ENCODE data around the gene IGFL4. TPM values are rescaled to one million over a fixed set of nuclear protein-coding genes. Genes with fewer than 3 reads are reported as not detected.

Gene IGFL4
- total RNA-seq, 4 donors from 2014 or later, result 1.4 to 10.6 (median 5.5) TPM

DNA sequence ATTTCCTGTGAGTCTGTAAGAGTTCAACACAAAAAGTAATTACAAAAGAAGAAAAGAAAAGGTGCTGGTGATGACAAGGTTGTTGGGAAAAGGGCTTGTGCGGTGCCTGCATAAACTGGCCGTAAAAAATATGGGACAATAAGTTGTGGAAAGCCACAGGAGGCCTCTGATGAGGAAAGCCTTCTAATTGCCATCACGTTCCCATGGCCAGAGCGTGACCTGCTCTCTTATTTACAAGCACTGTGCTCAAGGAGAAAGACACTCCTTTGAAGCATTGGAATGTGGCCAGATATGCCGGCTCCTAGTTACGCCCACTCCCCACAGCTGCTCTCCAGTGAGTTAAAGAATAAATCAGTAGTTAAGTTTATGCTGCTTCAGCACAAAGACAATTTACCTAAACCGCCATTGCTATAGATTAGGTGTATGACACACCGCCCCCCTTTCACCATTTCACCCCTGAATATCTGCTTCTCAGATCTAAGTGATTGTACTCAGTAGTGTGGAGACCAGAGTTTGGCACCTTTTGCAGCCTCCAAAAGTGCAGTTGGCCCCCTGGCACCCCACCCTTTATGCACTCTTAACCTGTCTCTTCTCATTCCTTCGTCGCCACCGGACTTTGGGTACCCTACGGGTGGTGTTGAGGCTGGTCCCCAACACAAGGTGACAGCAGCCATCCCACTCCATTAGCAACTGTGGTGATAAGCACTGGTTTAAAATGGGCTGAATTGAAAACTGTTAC lies 9.8 kb downstream of the IGFL4 start:
- Histone ChIP-seq H3K27me3 (peaks cover 11% of the 10 kb centered on the region), H3K4me3 (no peak overlapping the region), H3K9me3 (no peaks in the 10 kb centered on the region), H3K27ac (no peak overlapping the region), H3K36me3 (no peaks in the 10 kb centered on the region), H3K4me1 (peaks cover 3% of the 10 kb centered on the region)
- peak in 1 of 2 donors; percentile 35 for DNase-seq (ENCODE audit: low spot score in 2 of 2)
- TF ChIP-seq EP300 (IDR thresholded peaks at IDR 0.05) (no peak), POLR2AphosphoS5 (IDR thresholded peaks at IDR 0.05) (no peak), POLR2A (IDR thresholded peaks at IDR 0.05) (no peak)
- TF ChIP-seq, protein P1, sequence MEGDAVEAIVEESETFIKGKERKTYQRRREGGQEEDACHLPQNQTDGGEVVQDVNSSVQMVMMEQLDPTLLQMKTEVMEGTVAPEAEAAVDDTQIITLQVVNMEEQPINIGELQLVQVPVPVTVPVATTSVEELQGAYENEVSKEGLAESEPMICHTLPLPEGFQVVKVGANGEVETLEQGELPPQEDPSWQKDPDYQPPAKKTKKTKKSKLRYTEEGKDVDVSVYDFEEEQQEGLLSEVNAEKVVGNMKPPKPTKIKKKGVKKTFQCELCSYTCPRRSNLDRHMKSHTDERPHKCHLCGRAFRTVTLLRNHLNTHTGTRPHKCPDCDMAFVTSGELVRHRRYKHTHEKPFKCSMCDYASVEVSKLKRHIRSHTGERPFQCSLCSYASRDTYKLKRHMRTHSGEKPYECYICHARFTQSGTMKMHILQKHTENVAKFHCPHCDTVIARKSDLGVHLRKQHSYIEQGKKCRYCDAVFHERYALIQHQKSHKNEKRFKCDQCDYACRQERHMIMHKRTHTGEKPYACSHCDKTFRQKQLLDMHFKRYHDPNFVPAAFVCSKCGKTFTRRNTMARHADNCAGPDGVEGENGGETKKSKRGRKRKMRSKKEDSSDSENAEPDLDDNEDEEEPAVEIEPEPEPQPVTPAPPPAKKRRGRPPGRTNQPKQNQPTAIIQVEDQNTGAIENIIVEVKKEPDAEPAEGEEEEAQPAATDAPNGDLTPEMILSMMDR (IDR thresholded peaks at IDR 0.05), result no peak
- WGBS, result 61% methylated on average over 12 of the region's 12 CpGs

DNA sequence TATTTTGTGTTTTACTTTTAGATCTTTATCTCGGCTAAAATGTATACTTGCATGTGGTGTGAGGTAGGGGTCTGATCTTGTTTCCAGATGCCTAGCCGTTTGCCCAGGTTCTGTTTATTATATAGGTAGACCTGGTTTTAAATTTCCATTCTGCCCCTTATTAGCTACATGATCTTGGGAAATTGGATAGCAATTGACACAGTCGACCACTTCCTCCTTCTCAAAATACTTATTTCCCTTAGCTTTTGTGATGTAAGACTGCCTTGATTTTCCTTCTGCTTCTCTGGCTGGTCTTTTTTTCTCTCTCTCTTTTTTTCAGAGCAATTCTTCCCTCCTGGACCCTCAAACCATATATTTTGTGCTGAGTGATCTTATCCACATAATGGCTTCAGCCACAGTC lies 15.0 kb downstream of the IGFL4 start:
- Histone ChIP-seq H3K4me1 (peaks cover 16% of the 10 kb centered on the region), H3K4me3 (no peak overlapping the region), H3K36me3 (no peaks in the 10 kb centered on the region), H3K27me3 (peaks cover 25% of the 10 kb centered on the region), H3K27ac (no peak overlapping the region), H3K9me3 (no peaks in the 10 kb centered on the region)
- no peak for DNase-seq (ENCODE audit: low spot score in 2 of 2)
- WGBS, result 84% methylated on average over 3 of the region's 3 CpGs
- TF ChIP-seq, protein P1 (IDR thresholded peaks at IDR 0.05), result no peak
- TF ChIP-seq POLR2AphosphoS5 (IDR thresholded peaks at IDR 0.05), result no peak
- no peak for TF ChIP-seq EP300 (IDR thresholded peaks at IDR 0.05)

DNA sequence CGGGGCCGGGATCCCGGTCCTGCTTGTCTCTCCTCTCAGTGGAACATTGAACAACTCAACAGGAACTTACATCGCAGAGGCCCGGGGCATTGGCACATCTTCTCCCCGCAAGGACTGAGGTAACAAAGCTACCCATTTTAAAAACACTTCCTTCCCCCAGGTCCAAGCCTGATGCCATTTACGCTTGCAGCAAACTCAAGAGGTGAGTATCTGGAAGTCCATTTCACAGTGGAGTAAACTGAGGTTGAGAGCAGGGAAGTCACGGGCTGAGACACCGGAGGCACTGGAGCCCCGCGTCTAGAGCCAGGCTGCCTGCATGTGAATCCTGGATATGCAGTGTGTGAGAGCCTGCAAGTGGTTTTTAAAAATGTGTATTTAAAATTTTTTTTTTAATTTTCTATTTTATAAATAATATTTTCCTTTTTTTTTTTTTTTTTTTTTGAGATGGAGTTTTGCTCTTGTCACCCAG lies 17.5 kb downstream of the IGFL4 start:
- TF ChIP-seq, protein P1 (IDR thresholded peaks at IDR 0.05), result no peak
- TF ChIP-seq EP300 (IDR thresholded peaks at IDR 0.05), result no peak
- no peak for TF ChIP-seq POLR2AphosphoS5 (IDR thresholded peaks at IDR 0.05)
- TF ChIP-seq POLR2A (IDR thresholded peaks at IDR 0.05), result no peak
- H3K4me1 ChIP-seq, result peaks cover 19% of the 10 kb centered on the region
- H3K27ac ChIP-seq, result no peak overlapping the region
- H3K9me3 ChIP-seq, result no peaks in the 10 kb centered on the region
- no peak overlapping the region for H3K4me3 ChIP-seq
- peaks cover 25% of the 10 kb centered on the region for H3K27me3 ChIP-seq
- 53% methylated on average over 11 of the region's 11 CpGs for WGBS
- peaks cover 1% of the 10 kb centered on the region for H3K36me3 ChIP-seq
- peak in 1 of 2 donors; percentile 49 for DNase-seq (ENCODE audit: low spot score in 2 of 2)

DNA sequence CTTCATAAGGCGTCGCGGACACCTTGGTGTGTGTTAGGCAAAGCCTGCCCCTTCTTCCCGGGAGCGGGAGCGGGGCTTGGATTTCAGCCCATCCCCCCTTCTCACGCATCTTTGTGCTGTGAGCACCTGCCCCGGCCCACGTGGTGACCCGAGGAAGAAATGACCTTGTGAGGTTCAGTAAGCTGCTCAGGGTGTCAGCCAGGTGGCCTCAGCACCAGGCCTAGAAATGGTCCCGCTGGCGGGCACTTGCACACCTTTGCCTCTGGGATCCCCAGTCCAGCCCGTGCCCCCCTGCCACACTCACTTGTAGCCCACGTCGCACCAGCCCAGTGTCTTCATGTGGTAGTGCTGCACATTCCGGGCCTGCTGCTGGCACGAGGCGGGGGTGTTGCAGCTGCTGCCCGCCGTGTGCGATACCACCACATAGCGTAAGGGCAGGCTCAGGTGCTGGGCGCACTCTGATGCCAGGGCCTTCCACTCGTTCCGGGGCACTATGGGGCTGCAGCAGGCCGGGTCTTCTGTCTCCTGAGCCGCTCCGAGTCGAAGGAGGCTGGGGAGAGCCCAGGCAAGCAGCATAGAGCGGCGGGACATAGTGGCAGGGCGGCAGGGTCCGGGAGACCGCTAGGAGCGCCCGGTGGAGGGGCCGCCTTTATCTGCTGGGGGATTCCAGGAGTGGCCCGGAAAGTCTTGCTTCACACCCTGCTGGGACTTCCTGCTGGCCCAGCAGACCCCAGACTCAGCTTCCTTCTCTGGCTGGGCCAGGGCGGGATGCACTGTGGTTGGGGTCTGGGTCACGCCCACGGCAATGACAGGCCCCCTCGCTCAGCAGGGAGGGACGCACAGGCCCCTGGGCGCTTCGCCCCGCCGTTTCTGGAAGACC lies 18.1 kb downstream of the IGFL4 start, which contains the start of gene PGLYRP1:
PGLYRP1 (minus strand) TSS at position 623 of the 880 bp plus-strand sequence; CDS start at position 591, 32 bp downstream.
- peaks cover 25% of the 10 kb centered on the region for H3K27me3 ChIP-seq
- H3K4me3 ChIP-seq, result no peak within 1 kb of the TSS
- peak in 1 of 2 donors; percentile 64 for DNase-seq (ENCODE audit: low spot score in 2 of 2)

More for the DNA sequence above, 18.1 kb downstream of the IGFL4 start, which contains the start of gene PGLYRP1:
- peaks cover 3% of the 10 kb centered on the region for H3K36me3 ChIP-seq
- H3K9me3 ChIP-seq, result no peaks in the 10 kb centered on the region
- H3K27ac ChIP-seq, result no peak within 1 kb of the TSS
- TF ChIP-seq, protein P1 (IDR thresholded peaks at IDR 0.05), result no peak
- TF ChIP-seq POLR2A (IDR thresholded peaks at IDR 0.05), result no peak
- no peak for TF ChIP-seq EP300 (IDR thresholded peaks at IDR 0.05)
- TF ChIP-seq POLR2AphosphoS5 (IDR thresholded peaks at IDR 0.05), result no peak
- H3K4me1 ChIP-seq, result peaks cover 19% of the 10 kb centered on the region
- WGBS, result 31% methylated on average over 17 of the region's 47 CpGs
